ENCODE data around the gene DUSP28. TPM values are rescaled to one million over a fixed set of nuclear protein-coding genes. Genes with fewer than 3 reads are reported as not detected.

Gene DUSP28
- total RNA-seq, 1 donor from 2014 or later, result 8.9 TPM

DNA sequence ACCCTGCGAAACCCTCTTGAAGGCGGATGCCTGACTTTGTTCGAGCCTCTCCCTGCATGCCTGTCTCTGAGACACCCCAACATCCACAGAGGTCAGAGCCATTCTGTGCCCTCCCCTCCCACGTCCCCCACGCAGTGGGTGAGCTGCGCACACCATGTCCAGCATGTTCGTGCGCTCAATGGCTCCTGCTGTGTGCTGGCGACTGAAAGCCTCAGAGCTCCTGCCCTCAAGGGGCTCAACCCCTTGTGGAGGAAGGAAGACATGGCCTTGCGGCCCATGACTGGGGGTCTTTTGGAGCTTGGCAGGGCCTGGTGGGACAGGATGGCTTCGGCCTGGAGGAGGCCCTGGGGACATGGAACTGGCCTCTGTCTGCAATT is 48.1 kb upstream of the DUSP28 start:
- no peaks in the 10 kb centered on the region for H3K79me2 ChIP-seq (ENCODE audit: low read depth)
- H3K27me3 ChIP-seq, result peaks cover 7% of the 10 kb centered on the region
- H3K9me3 Mint-ChIP-seq, result no peaks in the 10 kb centered on the region
- no peak overlapping the region for H3K27ac Mint-ChIP-seq
- TF ChIP-seq EZH2phosphoT487 (IDR thresholded peaks at IDR 0.05) (no peak), EZH2 (IDR thresholded peaks at IDR 0.05) (no peak)
- TF ChIP-seq, protein P1, sequence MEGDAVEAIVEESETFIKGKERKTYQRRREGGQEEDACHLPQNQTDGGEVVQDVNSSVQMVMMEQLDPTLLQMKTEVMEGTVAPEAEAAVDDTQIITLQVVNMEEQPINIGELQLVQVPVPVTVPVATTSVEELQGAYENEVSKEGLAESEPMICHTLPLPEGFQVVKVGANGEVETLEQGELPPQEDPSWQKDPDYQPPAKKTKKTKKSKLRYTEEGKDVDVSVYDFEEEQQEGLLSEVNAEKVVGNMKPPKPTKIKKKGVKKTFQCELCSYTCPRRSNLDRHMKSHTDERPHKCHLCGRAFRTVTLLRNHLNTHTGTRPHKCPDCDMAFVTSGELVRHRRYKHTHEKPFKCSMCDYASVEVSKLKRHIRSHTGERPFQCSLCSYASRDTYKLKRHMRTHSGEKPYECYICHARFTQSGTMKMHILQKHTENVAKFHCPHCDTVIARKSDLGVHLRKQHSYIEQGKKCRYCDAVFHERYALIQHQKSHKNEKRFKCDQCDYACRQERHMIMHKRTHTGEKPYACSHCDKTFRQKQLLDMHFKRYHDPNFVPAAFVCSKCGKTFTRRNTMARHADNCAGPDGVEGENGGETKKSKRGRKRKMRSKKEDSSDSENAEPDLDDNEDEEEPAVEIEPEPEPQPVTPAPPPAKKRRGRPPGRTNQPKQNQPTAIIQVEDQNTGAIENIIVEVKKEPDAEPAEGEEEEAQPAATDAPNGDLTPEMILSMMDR (IDR thresholded peaks at IDR 0.05), result no peak
- H2AFZ ChIP-seq (replicated peaks), result no peak overlapping the region
- DNase-seq (ENCODE audit: low spot score), result no peak
- H3K9ac ChIP-seq, result no peak overlapping the region
- H3K4me3 ChIP-seq, result no peak overlapping the region
- H3F3A ChIP-seq (ENCODE audit: low read depth), result no peaks in the 10 kb centered on the region
- H4K20me1 ChIP-seq (ENCODE audit: low read depth), result no peaks in the 10 kb centered on the region
- no peak overlapping the region for H3K27ac ChIP-seq
- no peaks in the 10 kb centered on the region for H3K36me3 ChIP-seq
- H3K9me3 ChIP-seq (ENCODE audit: low read depth), result no peaks in the 10 kb centered on the region
- H3K36me3 Mint-ChIP-seq, result peaks cover 3% of the 10 kb centered on the region
- H3K4me2 ChIP-seq, result no peak overlapping the region
- peaks cover 4% of the 10 kb centered on the region for H3K27me3 Mint-ChIP-seq (ENCODE audit: insufficient read depth, low read depth)
- H3K4me1 Mint-ChIP-seq, result peaks cover 7% of the 10 kb centered on the region
- H3K4me3 Mint-ChIP-seq, result no peak overlapping the region
- no peaks in the 10 kb centered on the region for H3K4me1 ChIP-seq

DNA sequence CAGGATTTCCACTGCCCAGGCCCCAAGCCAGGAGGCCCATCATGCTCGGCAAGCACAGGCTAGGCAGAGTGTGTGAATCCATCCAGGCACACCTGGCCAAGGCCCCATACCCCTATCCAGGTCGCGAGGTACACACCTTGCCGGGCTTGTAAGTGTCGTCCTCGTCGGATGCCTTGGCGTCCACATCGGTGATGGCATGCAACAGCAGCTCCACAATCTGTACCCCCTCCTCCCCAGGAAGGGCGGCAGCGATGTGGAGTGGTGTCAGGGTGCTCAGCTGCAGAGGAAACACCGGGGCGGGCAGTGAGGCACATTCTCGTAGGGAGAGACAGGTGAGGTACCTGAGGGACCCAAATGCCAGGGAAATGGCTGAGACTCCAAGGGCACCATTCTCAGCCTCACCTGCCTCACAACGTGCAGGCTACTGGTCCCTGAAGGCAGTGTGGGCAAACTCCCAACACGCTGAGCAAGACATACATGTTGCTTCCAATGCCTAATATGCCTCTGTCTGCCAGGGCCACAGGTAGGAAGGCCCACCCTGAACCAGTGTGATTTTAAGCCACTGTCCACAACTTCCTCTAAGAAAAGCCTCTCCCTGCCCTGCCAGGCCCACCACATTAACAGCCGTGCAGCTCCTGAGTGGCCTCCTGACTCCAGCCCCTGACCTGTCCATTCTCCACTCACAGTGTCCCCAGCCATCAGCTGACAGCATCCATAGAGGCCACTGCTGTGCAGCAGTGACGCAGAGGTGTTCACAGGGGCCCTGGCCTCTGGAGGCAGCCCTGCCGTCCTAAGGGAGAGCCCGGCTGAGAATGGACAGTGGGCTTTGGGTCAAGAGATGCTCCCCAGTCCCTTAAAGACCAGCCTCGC is 47.3 kb upstream of the DUSP28 start:
- no peaks in the 10 kb centered on the region for H3K36me3 ChIP-seq
- DNase-seq (ENCODE audit: low spot score), result no peak
- H3F3A ChIP-seq (ENCODE audit: low read depth), result no peaks in the 10 kb centered on the region
- H3K27me3 ChIP-seq, result peaks cover 7% of the 10 kb centered on the region
- no peak overlapping the region for H3K4me2 ChIP-seq
- Mint-ChIP-seq H3K4me1 (peaks cover 10% of the 10 kb centered on the region), H3K27ac (no peak overlapping the region), H3K9me3 (no peaks in the 10 kb centered on the region), H3K36me3 (peaks cover 3% of the 10 kb centered on the region), H3K27me3 (ENCODE audit: insufficient read depth, low read depth) (peaks cover 4% of the 10 kb centered on the region), H3K4me3 (no peak overlapping the region)
- no peak overlapping the region for H3K9ac ChIP-seq
- no peaks in the 10 kb centered on the region for H3K9me3 ChIP-seq (ENCODE audit: low read depth)
- H3K27ac ChIP-seq, result no peak overlapping the region
- no peak overlapping the region for H3K4me3 ChIP-seq
- no peak overlapping the region for H2AFZ ChIP-seq (replicated peaks)
- H4K20me1 ChIP-seq (ENCODE audit: low read depth), result no peaks in the 10 kb centered on the region
- TF ChIP-seq, protein P1 (IDR thresholded peaks at IDR 0.05), result no peak
- TF ChIP-seq EZH2phosphoT487 (IDR thresholded peaks at IDR 0.05), result no peak
- TF ChIP-seq EZH2 (IDR thresholded peaks at IDR 0.05), result no peak
- no peaks in the 10 kb centered on the region for H3K79me2 ChIP-seq (ENCODE audit: low read depth)
- H3K4me1 ChIP-seq, result no peaks in the 10 kb centered on the region

DNA sequence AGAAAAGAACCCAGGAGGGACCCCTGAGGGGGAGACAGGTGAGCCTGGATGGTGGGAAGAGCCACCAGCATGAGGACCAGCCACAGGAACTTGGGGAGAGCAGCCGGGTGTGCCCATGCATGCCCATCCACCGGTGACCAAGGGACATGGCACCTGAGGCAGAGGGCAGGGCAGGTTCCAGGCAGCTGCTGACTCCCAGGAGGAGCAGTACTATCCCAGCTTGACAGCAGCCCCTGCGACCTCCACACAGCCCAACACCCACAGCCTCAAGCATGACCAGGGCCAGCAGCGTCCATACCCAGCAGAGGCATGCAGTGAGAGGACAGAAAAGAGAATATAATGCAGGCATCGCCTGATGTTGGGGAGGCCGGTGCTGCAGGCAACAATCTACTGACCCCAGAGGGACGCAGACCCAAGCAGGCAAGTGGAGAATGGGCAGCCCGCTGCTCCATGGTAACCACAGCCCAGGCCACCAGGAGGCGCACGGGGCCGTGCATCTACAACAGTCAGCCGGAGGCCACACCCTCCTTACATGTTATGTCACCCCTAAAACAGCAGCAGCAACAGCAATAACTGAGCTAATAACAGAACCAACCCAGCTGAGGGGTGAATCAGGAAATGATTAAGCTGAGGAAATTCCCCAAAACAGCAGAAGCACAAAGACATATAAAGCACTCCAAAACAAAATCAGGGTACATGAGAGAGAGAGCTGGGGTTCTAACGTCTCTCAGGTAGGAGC is 46.4 kb upstream of the DUSP28 start:
- H3K9me3 ChIP-seq (ENCODE audit: low read depth), result no peaks in the 10 kb centered on the region
- no peak overlapping the region for H3K4me3 Mint-ChIP-seq
- TF ChIP-seq, protein P1 (IDR thresholded peaks at IDR 0.05), result peak; percentile 87
- no peak for TF ChIP-seq EZH2phosphoT487 (IDR thresholded peaks at IDR 0.05)
- peaks cover 15% of the 10 kb centered on the region for H3K27me3 ChIP-seq
- no peak overlapping the region for H3K9ac ChIP-seq
- no peaks in the 10 kb centered on the region for H3K79me2 ChIP-seq (ENCODE audit: low read depth)
- peak; percentile 83 for DNase-seq (ENCODE audit: low spot score)
- no peak overlapping the region for H3K4me2 ChIP-seq
- peaks cover 3% of the 10 kb centered on the region for H3K36me3 Mint-ChIP-seq
- H3K27ac ChIP-seq, result no peak overlapping the region
- H4K20me1 ChIP-seq (ENCODE audit: low read depth), result no peaks in the 10 kb centered on the region
- no peak overlapping the region for H2AFZ ChIP-seq (replicated peaks)
- H3K27me3 Mint-ChIP-seq (ENCODE audit: insufficient read depth, low read depth), result peaks cover 9% of the 10 kb centered on the region
- H3K27ac Mint-ChIP-seq, result no peak overlapping the region
- no peaks in the 10 kb centered on the region for H3K9me3 Mint-ChIP-seq
- no peaks in the 10 kb centered on the region for H3K4me1 ChIP-seq
- no peak overlapping the region for H3K4me3 ChIP-seq
- H3F3A ChIP-seq (ENCODE audit: low read depth), result no peaks in the 10 kb centered on the region
- peaks cover 12% of the 10 kb centered on the region for H3K4me1 Mint-ChIP-seq
- no peaks in the 10 kb centered on the region for H3K36me3 ChIP-seq
